MM.1S (cell line): ENCODE data around the gene TRDMT1.
A peak's percentile ranks its signal among the peaks of the same experiment; 100 is the strongest.

Experiments used
- DNase-seq: peaks from one replicate; pipeline ENCODE4 v3.0.0-alpha.2; 2015
- H2AFZ ChIP-seq: fragments of 300-600 bp; sonication (generic); 2 replicates; pipeline ENCODE4 v1.6.0; 2016; ENCODE audit warnings: antibody characterized with exemption, low read length
- H3F3A ChIP-seq: fragments of 300-600 bp; sonication (generic); 2 replicates; pipeline ENCODE4 v1.6.1; 2016; ENCODE audit warnings: mild to moderate bottlenecking, antibody characterized with exemption, low read length, moderate library complexity, mixed read lengths; ENCODE audit not compliant: insufficient read depth
- H3K27ac ChIP-seq: fragments of 300-600 bp; sonication (generic); 2 replicates; pipeline ENCODE4 v1.5.1; 2016; ENCODE audit warnings: mild to moderate bottlenecking, low read length
- H3K27me3 ChIP-seq: fragments of 300-600 bp; sonication (generic); replicated peaks from 2 replicates; pipeline ENCODE4 v1.6.0; 2016; ENCODE audit warnings: low read length; ENCODE audit not compliant: insufficient read depth
- H3K36me3 ChIP-seq: fragments of 300-600 bp; sonication (generic); replicated peaks from 2 replicates; pipeline ENCODE4 v1.6.1; 2016; ENCODE audit warnings: mild to moderate bottlenecking, low read length, mixed read lengths; ENCODE audit not compliant: insufficient read depth
- H3K4me1 ChIP-seq: fragments of 300-600 bp; sonication (generic); 2 replicates; pipeline ENCODE4 v1.6.1; 2016; ENCODE audit warnings: low read length, mixed read lengths
- H3K4me2 ChIP-seq: fragments of 300-600 bp; sonication (generic); 2 replicates; pipeline ENCODE4 v1.6.0; 2016; ENCODE audit warnings: low read depth, low read length
- H3K4me3 ChIP-seq: fragments of 300-600 bp; sonication (generic); 2 replicates; pipeline ENCODE4 v1.5.1; 2016; ENCODE audit warnings: low read length, mixed read lengths
- H3K79me2 ChIP-seq: fragments of 300-600 bp; sonication (generic); 2 replicates; pipeline ENCODE4 v1.6.1; 2016; ENCODE audit warnings: mixed run types, low read length, mixed read lengths
- H3K9ac ChIP-seq: fragments of 300-600 bp; sonication (generic); 2 replicates; pipeline ENCODE4 v1.6.1; 2016; ENCODE audit warnings: low read length, mixed read lengths
- H3K9me2 ChIP-seq: fragments of 300-600 bp; sonication (generic); replicated peaks from 2 replicates; pipeline ENCODE4 v1.6.1; 2016; ENCODE audit warnings: mild to moderate bottlenecking, low read length, mixed read lengths; ENCODE audit not compliant: insufficient read depth
- H3K9me3 ChIP-seq: fragments of 300-600 bp; sonication (generic); replicated peaks from 2 replicates; pipeline ENCODE4 v1.6.1; 2016; ENCODE audit warnings: mild to moderate bottlenecking, low read length, mixed read lengths; ENCODE audit not compliant: insufficient read depth
- H4K20me1 ChIP-seq: fragments of 300-600 bp; sonication (generic); 2 replicates; pipeline ENCODE4 v1.6.1; 2016; ENCODE audit warnings: mild to moderate bottlenecking, low read length, moderate library complexity, mixed read lengths; ENCODE audit not compliant: insufficient read depth
- CTCF ChIP-seq: fragments of 300-600 bp; sonication (generic); IDR thresholded peaks from 2 replicates; pipeline ENCODE4 v1.5.1; 2016; ENCODE audit warnings: antibody characterized with exemption, low read length, mixed read lengths
- EZH2 ChIP-seq: fragments of 300-600 bp; sonication (generic); optimal IDR thresholded peaks from 2 replicates; pipeline ENCODE3; 2017; ENCODE audit warnings: low read depth, mild to moderate bottlenecking, antibody characterized with exemption, low read length, mixed read lengths
- EZH2phosphoT487 ChIP-seq: fragments of 300-600 bp; sonication (generic); IDR thresholded peaks from 2 replicates; pipeline ENCODE4 v1.6.1; 2018; ENCODE audit warnings: antibody characterized with exemption, low read length

Gene TRDMT1

GRCh38 chr10:17144757-17145156, 56.7 kb downstream of the TRDMT1 start:
- Histone ChIP-seq H4K20me1 (no peaks in the 10 kb centered on the region), H3K4me1 (no peaks in the 10 kb centered on the region), H3K79me2 (no peaks in the 10 kb centered on the region), H2AFZ (no peak overlapping the region), H3F3A (no peaks in the 10 kb centered on the region), H3K9ac (no peak overlapping the region), H3K27me3 (no peaks in the 10 kb centered on the region), H3K27ac (no peak overlapping the region), H3K4me3 (no peak overlapping the region), H3K9me2 (no peaks in the 10 kb centered on the region), H3K4me2 (no peak overlapping the region), H3K36me3 (no peaks in the 10 kb centered on the region), H3K9me3 (no peaks in the 10 kb centered on the region)
- peak; percentile 59 for DNase-seq
- TF ChIP-seq EZH2 = no peak
- TF ChIP-seq CTCF = no peak
- TF ChIP-seq EZH2phosphoT487 = no peak

GRCh38 chr10:17144032-17144431, 57.4 kb downstream of the TRDMT1 start:
- no peaks in the 10 kb centered on the region for H3K27me3 ChIP-seq
- no peaks in the 10 kb centered on the region for H4K20me1 ChIP-seq
- no peak overlapping the region for H2AFZ ChIP-seq
- H3K4me3 ChIP-seq = no peak overlapping the region
- no peaks in the 10 kb centered on the region for H3K9me2 ChIP-seq
- no peak overlapping the region for H3K9ac ChIP-seq
- no peak overlapping the region for H3K27ac ChIP-seq
- no peaks in the 10 kb centered on the region for H3K4me1 ChIP-seq
- no peaks in the 10 kb centered on the region for H3K9me3 ChIP-seq
- no peaks in the 10 kb centered on the region for H3K79me2 ChIP-seq
- no peak overlapping the region for H3K4me2 ChIP-seq
- H3K36me3 ChIP-seq = no peaks in the 10 kb centered on the region
- no peak for DNase-seq
- no peaks in the 10 kb centered on the region for H3F3A ChIP-seq
- TF ChIP-seq EZH2phosphoT487 (no peak), CTCF (no peak), EZH2 (no peak)

- Histone ChIP-seq H3K36me3 (no peaks in the 10 kb centered on the region), H3K4me1 (no peaks in the 10 kb centered on the region), H3K27ac (no peak overlapping the region), H3K27me3 (no peaks in the 10 kb centered on the region), H3K4me3 (no peak overlapping the region), H3F3A (no peaks in the 10 kb centered on the region), H3K4me2 (no peak overlapping the region), H3K9ac (no peak overlapping the region), H4K20me1 (no peaks in the 10 kb centered on the region), H3K9me2 (no peaks in the 10 kb centered on the region), H2AFZ (no peak overlapping the region), H3K9me3 (no peaks in the 10 kb centered on the region), H3K79me2 (no peaks in the 10 kb centered on the region)
- TF ChIP-seq CTCF = no peak
- TF ChIP-seq EZH2phosphoT487 = no peak
- TF ChIP-seq EZH2 = no peak
- no peak for DNase-seq
These were observed 58.3 kb downstream of the TRDMT1 start for GRCh38 chr10:17143055-17143690.
